Measurements from ENCODE around the gene TNS1.

TNS1 gene

GRCh38 chr2:217959723-217960122, 43.1 kb downstream of the TNS1 start:
- DNase-seq (ENCODE audit: low read depth) = no peak
- TF ChIP-seq, protein P1, sequence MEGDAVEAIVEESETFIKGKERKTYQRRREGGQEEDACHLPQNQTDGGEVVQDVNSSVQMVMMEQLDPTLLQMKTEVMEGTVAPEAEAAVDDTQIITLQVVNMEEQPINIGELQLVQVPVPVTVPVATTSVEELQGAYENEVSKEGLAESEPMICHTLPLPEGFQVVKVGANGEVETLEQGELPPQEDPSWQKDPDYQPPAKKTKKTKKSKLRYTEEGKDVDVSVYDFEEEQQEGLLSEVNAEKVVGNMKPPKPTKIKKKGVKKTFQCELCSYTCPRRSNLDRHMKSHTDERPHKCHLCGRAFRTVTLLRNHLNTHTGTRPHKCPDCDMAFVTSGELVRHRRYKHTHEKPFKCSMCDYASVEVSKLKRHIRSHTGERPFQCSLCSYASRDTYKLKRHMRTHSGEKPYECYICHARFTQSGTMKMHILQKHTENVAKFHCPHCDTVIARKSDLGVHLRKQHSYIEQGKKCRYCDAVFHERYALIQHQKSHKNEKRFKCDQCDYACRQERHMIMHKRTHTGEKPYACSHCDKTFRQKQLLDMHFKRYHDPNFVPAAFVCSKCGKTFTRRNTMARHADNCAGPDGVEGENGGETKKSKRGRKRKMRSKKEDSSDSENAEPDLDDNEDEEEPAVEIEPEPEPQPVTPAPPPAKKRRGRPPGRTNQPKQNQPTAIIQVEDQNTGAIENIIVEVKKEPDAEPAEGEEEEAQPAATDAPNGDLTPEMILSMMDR (IDR thresholded peaks at IDR 0.05; ENCODE audit: low read depth, low read length, missing control alignments) = no peak
- no peak overlapping the region for H3K4me3 ChIP-seq (ENCODE audit: low read depth, low read length)

- TF ChIP-seq, protein P1 (IDR thresholded peaks at IDR 0.05; ENCODE audit: low read depth, low read length, missing control alignments) = no peak
- no peak for DNase-seq (ENCODE audit: low read depth)
- H3K4me3 ChIP-seq (ENCODE audit: low read depth, low read length) = no peak overlapping the region
These were observed 43.9 kb downstream of the TNS1 start for GRCh38 chr2:217958884-217959225.

DNA sequence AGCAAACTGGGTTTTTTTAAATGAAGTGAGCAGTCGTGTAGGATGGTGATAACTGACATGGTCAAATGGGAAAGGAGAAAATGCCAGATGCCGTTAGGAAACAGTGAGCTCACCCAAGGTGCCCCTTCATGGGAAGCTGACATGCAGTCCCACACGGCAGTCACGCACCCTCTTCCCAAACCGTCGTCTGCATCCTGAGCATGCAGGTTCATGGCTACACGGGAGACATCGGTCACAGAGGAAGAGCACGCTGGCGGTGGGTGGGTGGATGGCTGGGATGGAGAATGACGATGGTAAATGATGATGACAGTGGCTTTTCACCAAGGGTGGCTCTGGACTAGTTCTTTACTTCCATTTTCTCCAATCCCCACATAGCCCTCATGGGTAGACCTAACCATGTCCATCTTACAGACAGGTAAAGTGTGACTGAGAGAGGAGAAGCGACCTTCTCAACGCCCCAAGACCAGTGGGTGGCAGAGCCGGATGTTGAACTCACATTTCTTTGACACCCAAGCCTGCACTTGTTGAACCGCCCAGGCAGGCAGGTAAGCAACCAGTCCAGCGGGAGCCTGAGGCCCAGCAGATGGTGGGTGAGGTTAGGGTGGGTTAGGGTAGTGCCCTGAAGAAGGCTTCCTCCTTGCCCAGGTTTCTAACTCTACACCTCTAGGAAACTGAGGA, 44.5 kb downstream of the TNS1 start:
- DNase-seq (ENCODE audit: low read depth) = no peak
- H3K4me3 ChIP-seq (ENCODE audit: low read depth, low read length) = no peak overlapping the region
- TF ChIP-seq, protein P1 (IDR thresholded peaks at IDR 0.05; ENCODE audit: low read depth, low read length, missing control alignments) = no peak

DNA sequence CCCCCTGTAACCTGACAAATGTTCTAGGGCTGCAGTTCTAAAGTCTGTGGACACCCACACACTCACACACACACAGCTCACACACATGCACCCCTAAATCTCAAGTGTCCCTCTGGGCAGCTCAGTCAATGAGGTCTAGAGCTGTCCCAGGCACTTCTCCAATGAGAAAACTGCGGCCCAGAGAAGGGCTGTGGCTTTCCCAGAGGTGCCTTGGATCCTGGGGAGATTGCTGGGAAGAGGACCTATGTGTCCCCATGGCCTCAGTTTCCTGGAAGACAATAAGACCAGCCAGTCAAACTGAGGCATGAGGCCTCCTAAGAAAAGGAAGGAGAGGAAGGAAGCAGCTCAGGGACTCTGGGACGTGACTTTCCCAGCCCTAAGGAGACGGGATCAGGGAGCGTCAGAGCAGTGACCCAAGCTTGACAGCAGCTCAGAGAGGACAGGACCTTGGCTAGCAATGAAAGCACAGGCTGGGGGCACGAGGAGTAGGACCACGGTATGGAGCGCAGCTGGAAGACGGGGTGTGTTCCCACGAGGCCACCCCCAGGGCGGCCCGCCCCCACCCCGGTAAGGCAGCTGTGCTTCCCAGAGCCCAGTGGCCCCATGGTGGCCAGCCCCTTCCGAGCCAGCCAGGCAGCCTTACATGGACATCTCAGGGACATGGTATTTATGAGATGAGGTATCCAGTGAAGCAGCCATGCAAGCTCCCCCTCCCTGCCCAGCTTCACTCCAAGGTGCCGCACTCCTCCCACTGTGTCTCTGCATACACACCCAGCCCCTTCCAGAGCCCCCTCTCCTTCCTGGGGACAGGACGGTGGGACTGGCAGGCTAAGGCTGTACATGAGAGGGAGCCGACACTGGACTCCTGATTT, 46.0 kb downstream of the TNS1 start:
- DNase-seq (ENCODE audit: low read depth) = no peak
- TF ChIP-seq, protein P1 (IDR thresholded peaks at IDR 0.05; ENCODE audit: low read depth, low read length, missing control alignments) = no peak
- H3K4me3 ChIP-seq (ENCODE audit: low read depth, low read length) = no peak overlapping the region

GRCh38 chr2:217955881-217956493, 46.8 kb downstream of the TNS1 start:
- no peak for DNase-seq (ENCODE audit: low read depth)
- no peak overlapping the region for H3K4me3 ChIP-seq (ENCODE audit: low read depth, low read length)
- TF ChIP-seq, protein P1 (IDR thresholded peaks at IDR 0.05; ENCODE audit: low read depth, low read length, missing control alignments) = no peak

GRCh38 chr2:217954971-217955740, 47.6 kb downstream of the TNS1 start:
- no peak for DNase-seq (ENCODE audit: low read depth)
- no peak overlapping the region for H3K4me3 ChIP-seq (ENCODE audit: low read depth, low read length)
- TF ChIP-seq, protein P1 (IDR thresholded peaks at IDR 0.05; ENCODE audit: low read depth, low read length, missing control alignments) = no peak

All from GM12864 (cell line).